ENCODE results near the gene GRAMD2A.

DNA sequence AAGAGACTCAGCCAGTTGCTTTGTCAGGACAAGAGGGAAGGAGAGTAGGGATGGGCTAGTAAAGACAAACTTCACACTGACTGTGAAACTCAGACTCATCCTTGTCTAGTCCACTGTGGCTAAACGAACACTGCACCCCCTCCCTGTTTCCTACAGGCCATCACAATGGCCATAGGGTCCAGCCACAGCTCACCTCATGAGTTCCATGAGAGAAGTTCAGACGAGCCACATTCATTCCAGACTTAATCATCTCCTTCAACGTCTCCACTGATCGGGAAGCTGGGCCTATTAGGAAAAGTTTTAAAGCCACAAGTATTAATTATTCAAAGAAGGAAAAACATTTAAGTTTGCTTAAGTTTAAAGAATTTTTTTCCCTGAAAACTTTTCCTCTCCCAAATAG, 19.6 kb upstream of the GRAMD2A start:
- TF ChIP-seq POLR2A (IDR thresholded peaks at IDR 0.05), result no peak
- TF ChIP-seq, protein P1, sequence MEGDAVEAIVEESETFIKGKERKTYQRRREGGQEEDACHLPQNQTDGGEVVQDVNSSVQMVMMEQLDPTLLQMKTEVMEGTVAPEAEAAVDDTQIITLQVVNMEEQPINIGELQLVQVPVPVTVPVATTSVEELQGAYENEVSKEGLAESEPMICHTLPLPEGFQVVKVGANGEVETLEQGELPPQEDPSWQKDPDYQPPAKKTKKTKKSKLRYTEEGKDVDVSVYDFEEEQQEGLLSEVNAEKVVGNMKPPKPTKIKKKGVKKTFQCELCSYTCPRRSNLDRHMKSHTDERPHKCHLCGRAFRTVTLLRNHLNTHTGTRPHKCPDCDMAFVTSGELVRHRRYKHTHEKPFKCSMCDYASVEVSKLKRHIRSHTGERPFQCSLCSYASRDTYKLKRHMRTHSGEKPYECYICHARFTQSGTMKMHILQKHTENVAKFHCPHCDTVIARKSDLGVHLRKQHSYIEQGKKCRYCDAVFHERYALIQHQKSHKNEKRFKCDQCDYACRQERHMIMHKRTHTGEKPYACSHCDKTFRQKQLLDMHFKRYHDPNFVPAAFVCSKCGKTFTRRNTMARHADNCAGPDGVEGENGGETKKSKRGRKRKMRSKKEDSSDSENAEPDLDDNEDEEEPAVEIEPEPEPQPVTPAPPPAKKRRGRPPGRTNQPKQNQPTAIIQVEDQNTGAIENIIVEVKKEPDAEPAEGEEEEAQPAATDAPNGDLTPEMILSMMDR (IDR thresholded peaks at IDR 0.05), result no peak

Data from transverse colon (tissue), 3 donors.